Measurements from ENCODE around the gene KIF23.

KIF23 gene

GRCh38 chr15:69395460-69395859, 18.7 kb upstream of the KIF23 start:
- no peak for DNase-seq

GRCh38 chr15:69395991-69396390, 18.2 kb upstream of the KIF23 start:
- no peak for DNase-seq

GRCh38 chr15:69398491-69398891, 15.7 kb upstream of the KIF23 start:
- DNase-seq = peak; percentile 45

GRCh38 chr15:69400850-69401249, 13.3 kb upstream of the KIF23 start:
- peak; percentile 40 for DNase-seq

- DNase-seq = no peak
These were observed 11.3 kb upstream of the KIF23 start for GRCh38 chr15:69402816-69403215.

GRCh38 chr15:69403594-69403993, 10.6 kb upstream of the KIF23 start:
- DNase-seq = peak; percentile 46

- DNase-seq = no peak
These were observed 9.0 kb upstream of the KIF23 start for GRCh38 chr15:69405110-69405509.

- DNase-seq = no peak
These were observed 6.3 kb upstream of the KIF23 start for GRCh38 chr15:69407719-69408400.

- DNase-seq = no peak
These were observed 5.3 kb upstream of the KIF23 start for GRCh38 chr15:69408841-69409240.

- peak; percentile 71 for DNase-seq
These were observed 3.8 kb upstream of the KIF23 start for GRCh38 chr15:69410248-69410874.

- no peak for DNase-seq
These were observed 1.9 kb upstream of the KIF23 start for GRCh38 chr15:69412274-69412673.

GRCh38 chr15:69412701-69413100, 1.4 kb upstream of the KIF23 start:
- DNase-seq = no peak

GRCh38 chr15:69414701-69415167, 585 bp downstream of the KIF23 start:
- DNase-seq = peak; percentile 32

GRCh38 chr15:69415381-69415780, 1.2 kb downstream of the KIF23 start:
- DNase-seq = no peak

GRCh38 chr15:69417581-69417980, 3.4 kb downstream of the KIF23 start:
- no peak for DNase-seq

- DNase-seq = no peak
These were observed 7.3 kb downstream of the KIF23 start for GRCh38 chr15:69421498-69421897.

- no peak for DNase-seq
These were observed 8.3 kb downstream of the KIF23 start for GRCh38 chr15:69422336-69422895.

GRCh38 chr15:69424001-69424400, 9.9 kb downstream of the KIF23 start:
- DNase-seq = no peak

GRCh38 chr15:69424748-69425413, 10.7 kb downstream of the KIF23 start:
- DNase-seq = no peak

GRCh38 chr15:69433831-69434230, 19.7 kb downstream of the KIF23 start:
- no peak for DNase-seq

- DNase-seq = no peak
These were observed 20.1 kb downstream of the KIF23 start for GRCh38 chr15:69434238-69434637.

GRCh38 chr15:69434679-69435078, 20.5 kb downstream of the KIF23 start:
- no peak for DNase-seq

- DNase-seq = no peak
These were observed 21.8 kb downstream of the KIF23 start for GRCh38 chr15:69435985-69436384.

GRCh38 chr15:69436951-69437350, 22.8 kb downstream of the KIF23 start:
- no peak for DNase-seq
